ENCODE results near the gene REC114.

REC114 gene

DNA sequence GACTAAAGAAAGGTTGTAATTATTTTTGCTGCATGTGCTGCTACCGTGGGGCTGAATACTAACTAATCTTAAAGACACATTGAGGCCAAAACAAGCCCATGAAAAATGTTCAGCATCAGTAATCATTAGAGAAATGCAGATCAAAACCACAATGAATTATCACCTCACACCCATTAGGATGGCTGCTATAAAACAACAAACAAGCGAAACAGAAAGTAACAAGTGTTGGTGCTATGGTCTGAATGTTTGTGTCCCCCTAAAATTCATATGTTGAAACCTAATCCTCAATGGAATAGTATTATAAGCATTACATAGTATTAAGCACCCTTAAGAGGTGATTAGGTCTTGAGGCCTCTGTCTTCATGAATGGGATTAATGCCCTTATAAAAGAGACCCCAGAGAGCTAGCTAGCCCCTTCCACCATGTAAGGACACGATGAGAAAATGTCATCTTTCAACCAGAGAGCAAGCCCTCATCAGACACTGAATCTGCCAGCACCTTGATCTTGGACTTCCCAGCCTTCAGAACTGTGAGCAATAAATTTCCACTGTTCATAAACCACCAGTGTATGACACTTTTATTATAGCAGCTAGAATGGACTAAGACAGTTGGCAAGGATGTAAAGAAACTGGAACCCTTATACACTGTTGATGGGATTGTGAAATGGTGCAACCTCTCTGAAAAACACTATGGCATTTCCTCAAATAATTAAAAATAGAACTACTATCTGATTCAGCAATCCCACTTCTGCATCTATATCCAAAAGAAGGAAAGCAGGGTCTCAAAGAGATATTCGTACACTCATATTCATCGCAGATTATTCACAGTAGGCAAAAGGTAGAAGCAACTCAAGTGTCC, 76.1 kb downstream of the REC114 start:
- TF ChIP-seq, protein P1, sequence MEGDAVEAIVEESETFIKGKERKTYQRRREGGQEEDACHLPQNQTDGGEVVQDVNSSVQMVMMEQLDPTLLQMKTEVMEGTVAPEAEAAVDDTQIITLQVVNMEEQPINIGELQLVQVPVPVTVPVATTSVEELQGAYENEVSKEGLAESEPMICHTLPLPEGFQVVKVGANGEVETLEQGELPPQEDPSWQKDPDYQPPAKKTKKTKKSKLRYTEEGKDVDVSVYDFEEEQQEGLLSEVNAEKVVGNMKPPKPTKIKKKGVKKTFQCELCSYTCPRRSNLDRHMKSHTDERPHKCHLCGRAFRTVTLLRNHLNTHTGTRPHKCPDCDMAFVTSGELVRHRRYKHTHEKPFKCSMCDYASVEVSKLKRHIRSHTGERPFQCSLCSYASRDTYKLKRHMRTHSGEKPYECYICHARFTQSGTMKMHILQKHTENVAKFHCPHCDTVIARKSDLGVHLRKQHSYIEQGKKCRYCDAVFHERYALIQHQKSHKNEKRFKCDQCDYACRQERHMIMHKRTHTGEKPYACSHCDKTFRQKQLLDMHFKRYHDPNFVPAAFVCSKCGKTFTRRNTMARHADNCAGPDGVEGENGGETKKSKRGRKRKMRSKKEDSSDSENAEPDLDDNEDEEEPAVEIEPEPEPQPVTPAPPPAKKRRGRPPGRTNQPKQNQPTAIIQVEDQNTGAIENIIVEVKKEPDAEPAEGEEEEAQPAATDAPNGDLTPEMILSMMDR (IDR thresholded peaks at IDR 0.05; ENCODE audit: low read length, missing control alignments), result no peak
- DNase-seq (ENCODE audit: low read depth), result no peak
- H3K4me3 ChIP-seq (replicated peaks; ENCODE audit: low read depth, low read length), result no peak overlapping the region

DNA sequence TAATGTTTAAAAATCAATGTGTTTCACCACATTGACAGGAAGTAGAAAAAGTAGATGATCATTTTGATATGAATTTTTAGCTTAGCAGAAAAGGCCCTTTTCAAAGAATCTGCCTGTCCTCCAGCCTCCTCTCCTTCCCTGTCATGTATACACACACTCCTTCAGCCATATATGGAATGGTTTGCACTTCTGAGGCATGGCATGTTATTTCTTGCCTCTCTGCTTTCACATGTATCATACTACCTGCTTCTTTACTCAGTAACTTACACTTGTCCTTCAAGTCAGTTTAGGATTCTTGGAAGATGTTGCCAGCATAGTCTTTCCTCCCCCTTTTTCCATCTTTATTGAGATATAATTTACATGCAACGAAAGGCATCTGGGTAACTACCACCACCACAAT, 79.0 kb downstream of the REC114 start:
- H3K4me3 ChIP-seq (replicated peaks; ENCODE audit: low read depth, low read length), result no peak overlapping the region
- TF ChIP-seq, protein P1 (IDR thresholded peaks at IDR 0.05; ENCODE audit: low read length, missing control alignments), result no peak
- no peak for DNase-seq (ENCODE audit: low read depth)

DNA sequence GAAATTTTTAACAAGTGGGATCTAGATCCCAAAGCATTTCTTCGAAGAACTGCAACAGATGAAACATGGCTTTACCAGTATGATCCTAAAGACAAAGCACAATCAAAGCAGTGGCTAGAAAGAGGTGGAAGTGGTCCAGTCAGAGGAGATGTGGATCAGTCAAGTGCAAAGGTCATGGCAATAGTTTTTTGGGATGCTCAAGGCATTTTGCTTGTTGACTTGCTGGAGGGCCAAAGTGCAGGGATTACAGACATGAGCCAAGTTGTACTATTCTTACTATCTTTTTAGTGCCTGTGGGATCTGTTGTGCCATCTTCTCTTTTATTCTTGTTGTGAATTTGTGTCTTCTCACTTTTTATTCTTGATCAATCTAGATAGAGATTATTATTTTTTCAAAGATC, 82.0 kb downstream of the REC114 start:
- H3K4me3 ChIP-seq (replicated peaks; ENCODE audit: low read depth, low read length), result no peak overlapping the region
- TF ChIP-seq, protein P1 (IDR thresholded peaks at IDR 0.05; ENCODE audit: low read length, missing control alignments), result no peak
- DNase-seq (ENCODE audit: low read depth), result no peak

DNA sequence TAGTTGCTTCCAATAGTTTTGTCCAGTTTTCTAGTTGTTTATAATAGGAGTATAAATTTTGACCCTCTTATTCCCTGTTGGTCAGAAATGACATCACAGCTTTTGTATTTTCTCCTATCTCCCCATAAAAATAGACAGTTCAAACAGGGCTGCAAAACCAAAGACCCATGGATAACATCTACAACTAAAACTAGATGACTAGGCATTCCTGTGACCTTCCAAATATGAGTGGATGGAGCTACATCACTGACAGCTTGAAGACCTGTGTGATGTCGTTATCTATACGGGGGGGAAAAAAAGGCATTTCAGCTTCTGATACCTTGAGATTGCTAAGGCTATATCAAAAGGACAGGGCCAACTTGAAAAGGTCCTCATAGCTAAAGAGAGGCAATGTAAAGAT, 84.6 kb downstream of the REC114 start:
- TF ChIP-seq, protein P1 (IDR thresholded peaks at IDR 0.05; ENCODE audit: low read length, missing control alignments), result no peak
- H3K4me3 ChIP-seq (replicated peaks; ENCODE audit: low read depth, low read length), result no peak overlapping the region
- DNase-seq (ENCODE audit: low read depth), result no peak

DNA sequence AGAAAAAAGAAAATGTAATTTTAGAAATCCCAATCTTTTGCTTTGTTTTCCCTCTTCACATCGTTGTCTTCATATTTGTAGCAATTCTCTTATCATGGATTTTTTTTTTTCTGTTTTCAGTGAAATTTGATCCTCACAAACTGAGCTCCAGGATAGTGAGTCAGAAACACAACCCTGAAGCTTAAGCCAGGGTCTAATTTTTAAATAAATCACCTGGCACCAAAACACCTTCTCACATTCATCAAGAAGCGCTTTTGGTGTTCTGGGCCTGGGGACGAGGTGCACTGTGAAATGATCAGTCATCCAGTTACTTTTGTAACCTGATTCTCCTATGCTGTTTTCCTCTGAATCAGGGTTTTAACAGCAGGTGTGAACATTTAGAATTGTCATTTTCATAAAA, 87.7 kb downstream of the REC114 start:
- TF ChIP-seq, protein P1 (IDR thresholded peaks at IDR 0.05; ENCODE audit: low read length, missing control alignments), result no peak
- no peak for DNase-seq (ENCODE audit: low read depth)

DNA sequence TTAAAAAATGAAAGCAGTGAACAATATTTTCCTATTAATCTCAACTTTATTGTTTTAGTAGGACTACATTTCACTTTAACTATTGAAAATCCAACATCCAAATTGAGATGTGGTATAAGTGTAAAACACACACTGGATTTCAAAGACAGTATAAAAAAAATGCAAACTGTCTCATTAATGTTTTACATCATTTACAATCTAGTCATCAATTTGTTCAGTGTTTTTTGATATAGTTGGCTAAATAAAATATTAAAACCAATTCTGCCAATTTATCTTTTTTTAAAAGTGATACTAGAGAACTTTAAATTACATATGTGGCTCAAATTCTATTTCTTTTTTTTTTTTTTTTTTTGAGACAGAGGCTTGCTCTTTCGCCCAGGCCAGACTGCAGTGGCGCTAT, 95.2 kb downstream of the REC114 start:
- no peak for DNase-seq (ENCODE audit: low read depth)
- TF ChIP-seq, protein P1 (IDR thresholded peaks at IDR 0.05; ENCODE audit: low read length, missing control alignments), result no peak
- no peak overlapping the region for H3K4me3 ChIP-seq (replicated peaks; ENCODE audit: low read depth, low read length)

More for the DNA sequence above, 87.7 kb downstream of the REC114 start:
- H3K4me3 ChIP-seq (replicated peaks; ENCODE audit: low read depth, low read length), result no peak overlapping the region
